Measurements from ENCODE around the gene NRDC.

DNA sequence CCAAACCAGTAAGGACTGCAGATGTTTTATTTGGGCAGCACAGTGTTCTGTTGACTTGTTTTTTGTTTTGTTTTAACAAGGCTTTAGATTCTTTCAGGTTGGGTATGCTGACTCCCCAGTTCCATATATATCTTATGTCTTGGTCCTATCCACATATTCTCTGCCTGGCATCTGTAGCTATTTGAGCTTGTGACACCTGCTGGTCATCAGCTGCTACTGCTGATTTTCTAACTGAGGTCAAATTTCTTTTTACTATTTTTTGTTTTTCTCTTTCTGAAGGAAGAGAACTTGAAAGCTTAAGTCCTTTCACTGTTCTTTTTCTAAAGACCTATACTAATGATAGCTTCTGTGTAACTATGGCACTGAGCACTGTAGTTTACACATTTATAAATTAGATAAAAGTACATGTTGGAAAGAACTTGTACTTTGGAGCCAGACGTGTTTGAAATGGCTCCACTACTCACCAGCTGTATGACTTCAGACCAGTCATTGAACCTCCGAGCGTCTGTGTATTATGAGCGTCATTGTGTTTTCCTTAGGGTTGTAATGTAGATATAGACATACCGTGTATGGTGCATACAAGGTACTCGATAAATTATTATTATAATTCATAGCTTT, 109.4 kb downstream of the NRDC start:
- TF ChIP-seq, protein P1, sequence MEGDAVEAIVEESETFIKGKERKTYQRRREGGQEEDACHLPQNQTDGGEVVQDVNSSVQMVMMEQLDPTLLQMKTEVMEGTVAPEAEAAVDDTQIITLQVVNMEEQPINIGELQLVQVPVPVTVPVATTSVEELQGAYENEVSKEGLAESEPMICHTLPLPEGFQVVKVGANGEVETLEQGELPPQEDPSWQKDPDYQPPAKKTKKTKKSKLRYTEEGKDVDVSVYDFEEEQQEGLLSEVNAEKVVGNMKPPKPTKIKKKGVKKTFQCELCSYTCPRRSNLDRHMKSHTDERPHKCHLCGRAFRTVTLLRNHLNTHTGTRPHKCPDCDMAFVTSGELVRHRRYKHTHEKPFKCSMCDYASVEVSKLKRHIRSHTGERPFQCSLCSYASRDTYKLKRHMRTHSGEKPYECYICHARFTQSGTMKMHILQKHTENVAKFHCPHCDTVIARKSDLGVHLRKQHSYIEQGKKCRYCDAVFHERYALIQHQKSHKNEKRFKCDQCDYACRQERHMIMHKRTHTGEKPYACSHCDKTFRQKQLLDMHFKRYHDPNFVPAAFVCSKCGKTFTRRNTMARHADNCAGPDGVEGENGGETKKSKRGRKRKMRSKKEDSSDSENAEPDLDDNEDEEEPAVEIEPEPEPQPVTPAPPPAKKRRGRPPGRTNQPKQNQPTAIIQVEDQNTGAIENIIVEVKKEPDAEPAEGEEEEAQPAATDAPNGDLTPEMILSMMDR (IDR thresholded peaks at IDR 0.05), result peak; percentile 63 to 86 (median 80)
- no peak for TF ChIP-seq POLR2A (IDR thresholded peaks at IDR 0.05)

Measured in esophagus squamous epithelium (tissue), 4 donors.